ENCODE results near the gene SLC6A8.

The SLC6A8 gene

GRCh38 chrX:153687121-153688039 lies at the start of gene SLC6A8:
Gene SLC6A8, plus strand, starts transcription at chrX:153687926. Its CDS starts 649 bp downstream, at chrX:153688575.
- DNase-seq, result peak; percentile 61

DNA sequence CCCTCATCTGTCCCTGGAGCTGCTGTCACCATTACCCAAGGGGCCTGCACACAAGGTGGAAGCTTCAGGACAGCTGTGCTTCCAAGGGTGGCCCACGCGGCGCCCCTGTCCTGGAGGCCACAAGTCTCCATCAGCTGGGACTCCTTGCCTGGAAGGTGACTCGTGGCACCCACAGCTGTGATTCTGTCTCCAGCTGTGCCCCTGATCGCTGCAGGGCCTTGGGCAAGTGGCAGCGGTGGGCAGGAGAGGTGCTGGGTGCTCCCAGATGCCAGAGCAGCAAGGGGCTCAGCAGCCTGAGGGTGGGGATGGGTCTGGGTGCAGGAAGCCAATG lies 49.7 kb upstream of the SLC6A8 start:
- no peak for DNase-seq

DNA sequence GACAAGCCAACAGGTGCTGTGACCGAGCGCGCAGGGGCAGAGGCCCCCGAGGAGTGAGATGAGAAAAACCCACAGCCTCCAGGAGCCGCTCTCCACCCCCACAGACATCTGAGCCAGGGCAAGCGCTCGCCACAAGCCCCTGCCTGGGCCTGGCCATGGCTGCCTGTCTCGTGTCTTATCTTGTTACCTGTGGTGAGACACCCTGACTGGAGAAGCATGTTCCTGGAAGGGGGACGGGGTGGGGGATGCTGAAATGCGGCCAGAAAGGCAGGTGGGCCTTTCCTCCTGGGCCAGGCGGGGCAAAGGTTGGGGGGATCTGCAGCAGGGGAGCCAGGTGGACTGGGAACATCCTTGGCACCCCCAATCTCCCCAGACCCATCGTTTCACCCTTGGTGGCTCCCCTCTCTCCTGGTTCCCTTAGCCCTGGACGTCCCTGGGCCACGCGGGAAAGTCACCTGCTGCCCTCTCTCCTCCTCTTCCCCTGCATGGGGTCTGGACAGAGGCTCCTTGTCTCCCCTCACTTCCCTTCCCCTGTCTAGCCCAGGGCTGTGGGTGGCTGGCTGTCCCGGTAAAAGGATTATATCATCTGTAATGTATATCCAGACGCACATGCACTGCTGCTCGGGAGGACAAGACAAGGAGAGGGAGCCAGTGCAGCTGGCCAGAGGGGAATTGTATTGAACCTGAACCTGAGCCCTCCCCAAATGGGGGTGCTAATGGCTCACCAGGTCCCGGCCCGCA lies 49.1 kb upstream of the SLC6A8 start:
- DNase-seq, result no peak

DNA sequence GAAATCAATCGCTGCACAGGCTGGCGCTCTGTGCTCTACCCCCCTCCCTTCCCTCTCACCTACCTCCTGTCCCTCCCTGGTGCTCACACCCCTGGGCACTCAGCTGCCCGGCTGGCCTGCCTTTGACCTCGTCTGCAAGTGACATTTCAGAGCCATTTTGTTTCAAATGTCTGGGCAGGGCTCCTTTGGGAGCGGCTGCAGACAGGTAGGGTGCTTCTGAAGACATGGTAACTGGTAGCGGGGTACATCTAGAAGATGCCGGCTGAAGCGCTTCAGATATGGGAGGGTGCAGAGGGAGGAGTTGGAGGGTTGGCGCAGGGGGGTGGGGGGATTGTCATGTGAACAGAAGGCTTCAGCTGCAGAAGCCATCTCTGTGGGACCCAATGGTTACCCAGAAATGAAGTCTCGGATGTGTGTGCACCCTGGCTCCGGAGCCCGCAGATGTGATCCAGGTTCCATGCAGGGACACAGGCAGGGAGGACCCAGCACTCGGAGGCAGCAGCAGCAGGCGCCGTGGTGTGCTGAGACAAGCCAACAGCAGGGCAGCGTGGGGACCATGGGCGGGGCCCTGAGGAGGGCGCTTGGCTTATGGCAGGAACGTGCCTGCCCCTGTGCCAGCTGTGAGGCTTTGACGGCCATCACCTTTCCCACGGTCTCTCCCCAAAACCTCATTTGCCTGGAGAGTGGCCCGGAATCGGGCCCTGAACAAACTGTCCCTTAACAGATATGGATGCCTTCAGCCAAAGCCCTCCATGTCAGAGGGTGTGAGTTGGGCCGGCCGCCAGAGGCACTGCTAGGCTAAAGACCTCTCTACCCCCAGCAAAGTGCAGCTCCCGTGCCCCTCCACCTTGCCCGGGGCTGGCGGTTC lies 48.3 kb upstream of the SLC6A8 start:
- DNase-seq, result no peak

GRCh38 chrX:153640045-153640686 lies 47.6 kb upstream of the SLC6A8 start:
- DNase-seq, result no peak

GRCh38 chrX:153640736-153641575 lies 46.8 kb upstream of the SLC6A8 start:
- DNase-seq, result no peak

DNA sequence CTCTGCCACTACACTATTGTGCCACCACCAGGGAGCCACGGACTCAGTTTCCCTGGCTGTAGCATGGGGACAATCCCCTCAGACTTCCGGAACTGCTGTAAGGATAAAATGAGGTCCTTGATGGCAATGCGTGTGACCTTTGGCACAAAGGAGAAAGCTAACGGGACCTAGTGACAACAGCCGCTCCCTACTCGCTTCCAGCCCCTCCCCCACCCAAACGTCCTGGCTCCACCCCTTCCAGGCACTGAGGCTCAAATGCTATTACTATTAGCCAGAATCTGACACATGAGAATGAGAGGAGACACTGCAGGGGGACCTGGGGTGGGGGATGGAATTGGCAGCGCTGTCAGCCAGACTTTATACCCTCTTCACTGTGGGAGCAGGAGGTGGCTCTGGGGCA lies 46.1 kb upstream of the SLC6A8 start:
- DNase-seq, result no peak

GRCh38 chrX:153642051-153642654 lies 45.6 kb upstream of the SLC6A8 start:
- DNase-seq, result no peak

- no peak for DNase-seq
Measured at GRCh38 chrX:153642655-153643430, 44.9 kb upstream of the SLC6A8 start.

GRCh38 chrX:153643431-153644351 lies 44.0 kb upstream of the SLC6A8 start:
- no peak for DNase-seq

GRCh38 chrX:153644356-153645125 lies 43.2 kb upstream of the SLC6A8 start:
- no peak for DNase-seq

DNA sequence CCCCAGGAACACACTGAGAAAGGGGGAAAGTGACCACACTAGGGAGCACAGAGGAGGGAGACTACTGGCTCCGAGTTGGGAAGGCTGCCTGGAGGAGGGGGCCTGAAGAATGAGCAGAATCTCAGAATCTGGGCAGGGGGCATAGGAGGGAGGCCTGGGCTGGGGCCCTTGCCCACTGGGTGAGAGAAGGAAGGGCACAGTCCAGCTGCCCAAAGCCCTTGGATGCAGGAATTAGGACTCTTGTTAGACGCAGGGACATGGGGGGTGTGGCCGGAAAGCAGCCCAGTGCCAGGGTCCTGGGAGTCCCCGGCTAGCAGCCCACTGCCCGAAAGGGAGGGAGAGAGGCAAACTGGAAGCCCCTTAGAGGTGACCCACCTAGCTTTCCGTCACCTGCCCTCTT lies 42.6 kb upstream of the SLC6A8 start:
- DNase-seq, result no peak

GRCh38 chrX:153645921-153646488 lies 41.7 kb upstream of the SLC6A8 start:
- no peak for DNase-seq

DNA sequence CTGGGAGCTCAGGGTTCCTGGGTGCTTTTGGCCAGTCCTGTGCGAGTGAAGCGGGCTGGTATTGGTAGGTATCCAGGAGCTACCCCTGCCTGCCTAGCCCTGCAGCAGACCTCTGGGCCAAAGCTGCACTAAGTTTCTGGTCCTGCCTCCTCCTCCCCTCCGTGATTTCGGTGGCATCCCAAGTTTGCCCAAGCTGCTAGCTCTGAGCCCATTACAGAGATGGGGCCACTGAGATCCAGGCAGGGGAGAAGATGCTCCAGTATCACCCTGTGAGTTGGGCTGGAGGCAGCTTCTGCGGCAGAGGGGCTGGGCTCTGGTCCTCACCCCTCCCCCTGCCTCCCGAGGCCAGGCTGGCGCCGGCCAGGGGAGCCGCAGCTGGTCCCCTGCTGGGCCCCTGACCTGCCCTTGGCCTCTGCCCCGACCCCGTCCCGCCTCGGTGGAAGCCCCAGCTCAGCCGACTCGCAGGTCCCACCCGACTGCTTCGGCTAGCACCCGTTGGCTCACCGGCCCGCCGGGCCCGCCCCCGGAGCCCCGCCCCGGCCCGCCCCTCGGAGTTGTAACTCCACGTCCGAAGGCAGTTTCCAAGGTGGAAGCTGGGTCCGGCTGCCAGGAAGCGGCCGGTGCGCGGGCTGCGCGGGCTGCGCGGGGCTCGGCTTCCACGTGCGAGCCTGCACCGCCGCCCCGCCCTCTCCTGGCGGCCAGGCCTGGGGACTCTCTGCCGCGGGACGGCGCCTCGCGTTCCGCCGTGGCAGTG lies 40.9 kb upstream of the SLC6A8 start, which contains the start of gene DUSP9:
Gene DUSP9, plus strand, starts transcription at position 584 of the 754 bp plus-strand sequence. CDS start 751 bp downstream, outside the sequence.
- no peak for DNase-seq

GRCh38 chrX:153647461-153648357 lies 40.0 kb upstream of the SLC6A8 start:
- no peak for DNase-seq

Measured in NCI-H1092 (cell line).